ENCODE measurements around the gene KCP. TPM values are rescaled to one million over a fixed set of nuclear protein-coding genes. Genes with fewer than 3 reads are reported as not detected.

The KCP gene
- total RNA-seq, 1 donor: 1.1 TPM

DNA sequence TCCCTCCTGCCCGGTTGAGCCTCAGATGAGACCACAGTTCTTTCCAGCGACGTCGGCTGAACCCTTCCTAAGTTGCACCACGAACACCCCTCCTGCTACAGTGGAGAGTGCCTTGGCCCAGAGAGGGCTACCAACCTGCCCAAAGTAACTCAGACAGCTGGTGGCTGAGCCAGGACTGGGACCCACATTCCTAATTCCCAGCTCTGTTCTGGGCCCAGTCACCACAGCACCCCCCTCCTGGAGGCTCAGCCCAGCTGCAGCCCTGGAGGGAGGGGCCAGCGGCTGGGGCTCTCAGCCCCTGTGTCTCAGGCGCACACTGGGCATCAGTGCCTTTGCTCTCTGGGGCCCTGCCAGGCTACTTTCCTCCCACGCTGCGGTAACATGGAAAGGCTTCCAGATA, 37.3 kb downstream of the KCP start:
- Histone ChIP-seq H4K20me1 (ENCODE audit: insufficient read depth, low read length) (peaks cover 6% of the 10 kb centered on the region), H3K27ac (ENCODE audit: low read depth, low read length) (no peak overlapping the region), H3K4me1 (ENCODE audit: insufficient read depth, low read length) (no peaks in the 10 kb centered on the region), H3K9me3 (ENCODE audit: low read depth, low read length) (no peaks in the 10 kb centered on the region), H3K27me3 (ENCODE audit: insufficient read depth, low read length) (peaks cover 11% of the 10 kb centered on the region), H2AFZ (ENCODE audit: low read length) (no peak overlapping the region), H3K79me2 (ENCODE audit: insufficient read depth, low read length) (no peaks in the 10 kb centered on the region), H3K4me3 (ENCODE audit: insufficient read depth, low read length) (no peak overlapping the region), H3K4me2 (ENCODE audit: insufficient read depth, low read length) (no peak overlapping the region), H3K36me3 (ENCODE audit: insufficient read depth, low read length) (no peaks in the 10 kb centered on the region)
- TF ChIP-seq, protein P1, sequence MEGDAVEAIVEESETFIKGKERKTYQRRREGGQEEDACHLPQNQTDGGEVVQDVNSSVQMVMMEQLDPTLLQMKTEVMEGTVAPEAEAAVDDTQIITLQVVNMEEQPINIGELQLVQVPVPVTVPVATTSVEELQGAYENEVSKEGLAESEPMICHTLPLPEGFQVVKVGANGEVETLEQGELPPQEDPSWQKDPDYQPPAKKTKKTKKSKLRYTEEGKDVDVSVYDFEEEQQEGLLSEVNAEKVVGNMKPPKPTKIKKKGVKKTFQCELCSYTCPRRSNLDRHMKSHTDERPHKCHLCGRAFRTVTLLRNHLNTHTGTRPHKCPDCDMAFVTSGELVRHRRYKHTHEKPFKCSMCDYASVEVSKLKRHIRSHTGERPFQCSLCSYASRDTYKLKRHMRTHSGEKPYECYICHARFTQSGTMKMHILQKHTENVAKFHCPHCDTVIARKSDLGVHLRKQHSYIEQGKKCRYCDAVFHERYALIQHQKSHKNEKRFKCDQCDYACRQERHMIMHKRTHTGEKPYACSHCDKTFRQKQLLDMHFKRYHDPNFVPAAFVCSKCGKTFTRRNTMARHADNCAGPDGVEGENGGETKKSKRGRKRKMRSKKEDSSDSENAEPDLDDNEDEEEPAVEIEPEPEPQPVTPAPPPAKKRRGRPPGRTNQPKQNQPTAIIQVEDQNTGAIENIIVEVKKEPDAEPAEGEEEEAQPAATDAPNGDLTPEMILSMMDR (IDR thresholded peaks at IDR 0.05; ENCODE audit: extremely low read depth, low read depth, low read length): no peak
- DNase-seq (ENCODE audit: insufficient read length, low spot score, missing footprints): no peak

DNA sequence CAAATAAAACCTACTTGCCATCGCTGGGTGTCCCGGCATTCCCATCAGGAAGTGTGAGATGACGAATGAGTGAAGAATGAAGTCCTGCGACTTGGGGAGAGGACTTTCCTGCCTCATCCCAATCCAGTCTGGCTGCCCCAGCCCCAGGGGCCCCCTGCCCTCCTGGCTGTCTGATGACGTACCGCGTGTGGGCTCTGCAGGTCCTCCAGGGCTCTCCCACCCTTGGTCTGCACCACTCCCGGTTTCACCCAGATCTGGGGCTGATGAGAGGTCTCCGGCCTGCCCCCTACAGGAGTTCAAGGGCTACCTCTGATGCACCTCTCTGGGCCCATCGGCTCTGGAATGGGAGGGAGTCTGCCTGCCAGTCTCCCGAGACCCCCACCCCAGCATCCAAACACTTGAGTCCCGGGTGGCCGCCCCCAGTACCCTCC, 38.1 kb downstream of the KCP start:
- peaks cover 12% of the 10 kb centered on the region for H4K20me1 ChIP-seq (ENCODE audit: insufficient read depth, low read length)
- H3K4me1 ChIP-seq (ENCODE audit: insufficient read depth, low read length): no peaks in the 10 kb centered on the region
- H3K4me3 ChIP-seq (ENCODE audit: insufficient read depth, low read length): no peak overlapping the region
- H3K79me2 ChIP-seq (ENCODE audit: insufficient read depth, low read length): no peaks in the 10 kb centered on the region
- H3K4me2 ChIP-seq (ENCODE audit: insufficient read depth, low read length): no peak overlapping the region
- H3K9me3 ChIP-seq (ENCODE audit: low read depth, low read length): no peaks in the 10 kb centered on the region
- H3K36me3 ChIP-seq (ENCODE audit: insufficient read depth, low read length): no peaks in the 10 kb centered on the region
- no peak overlapping the region for H2AFZ ChIP-seq (ENCODE audit: low read length)
- TF ChIP-seq, protein P1 (IDR thresholded peaks at IDR 0.05; ENCODE audit: extremely low read depth, low read depth, low read length): no peak
- no peak for DNase-seq (ENCODE audit: insufficient read length, low spot score, missing footprints)
- H3K27me3 ChIP-seq (ENCODE audit: insufficient read depth, low read length): peaks cover 11% of the 10 kb centered on the region
- no peak overlapping the region for H3K27ac ChIP-seq (ENCODE audit: low read depth, low read length)

DNA sequence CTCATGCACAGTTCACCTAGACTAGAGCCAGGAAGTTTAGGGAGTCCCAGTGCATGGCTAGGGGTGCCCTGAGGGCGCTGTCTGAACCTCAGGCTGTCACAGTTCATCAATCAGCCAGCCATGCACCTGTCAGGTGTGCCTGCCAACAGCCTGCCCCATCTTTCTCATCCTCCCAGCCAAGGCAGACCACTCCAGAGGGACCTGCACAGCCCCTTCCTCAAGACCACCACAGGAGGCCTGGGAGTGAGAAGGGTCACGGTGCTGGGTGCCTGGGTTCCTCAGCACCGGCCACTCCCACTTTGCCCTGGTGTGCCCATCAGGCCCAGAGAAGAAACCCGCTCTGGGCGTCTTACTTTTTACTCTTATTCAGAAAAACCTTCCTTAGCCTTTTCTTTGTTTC, 39.5 kb downstream of the KCP start:
- DNase-seq (ENCODE audit: insufficient read length, low spot score, missing footprints): no peak
- Histone ChIP-seq H3K27ac (ENCODE audit: low read depth, low read length) (no peak overlapping the region), H3K36me3 (ENCODE audit: insufficient read depth, low read length) (no peaks in the 10 kb centered on the region), H3K4me2 (ENCODE audit: insufficient read depth, low read length) (no peak overlapping the region), H3K27me3 (ENCODE audit: insufficient read depth, low read length) (peaks cover 11% of the 10 kb centered on the region), H4K20me1 (ENCODE audit: insufficient read depth, low read length) (peaks cover 17% of the 10 kb centered on the region), H3K79me2 (ENCODE audit: insufficient read depth, low read length) (no peaks in the 10 kb centered on the region), H3K9me3 (ENCODE audit: low read depth, low read length) (no peaks in the 10 kb centered on the region), H3K4me3 (ENCODE audit: insufficient read depth, low read length) (no peak overlapping the region), H2AFZ (ENCODE audit: low read length) (no peak overlapping the region), H3K4me1 (ENCODE audit: insufficient read depth, low read length) (no peaks in the 10 kb centered on the region)
- TF ChIP-seq, protein P1 (IDR thresholded peaks at IDR 0.05; ENCODE audit: extremely low read depth, low read depth, low read length): no peak

DNA sequence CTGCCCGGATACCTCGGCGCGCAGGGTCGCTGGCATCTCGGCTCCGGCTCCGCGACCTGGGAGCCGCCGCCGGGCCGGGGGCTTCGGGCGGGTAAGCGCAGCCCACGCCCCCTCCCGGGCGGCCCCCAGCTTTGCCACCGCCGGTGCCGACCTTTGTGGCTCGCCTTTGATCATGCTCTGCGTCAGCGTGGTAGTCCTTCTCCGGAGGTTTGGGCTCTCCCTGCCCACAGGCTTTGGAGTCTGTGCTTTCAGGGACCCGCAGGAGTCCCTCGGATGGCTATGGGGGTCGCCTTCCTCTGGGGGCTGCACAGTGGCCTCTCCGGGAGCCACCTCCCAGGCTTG, 40.6 kb downstream of the KCP start:
- H3K4me1 ChIP-seq (ENCODE audit: insufficient read depth, low read length): no peaks in the 10 kb centered on the region
- peak overlapping the region; percentile 78 for H3K4me2 ChIP-seq (ENCODE audit: insufficient read depth, low read length)
- peaks cover 11% of the 10 kb centered on the region for H3K27me3 ChIP-seq (ENCODE audit: insufficient read depth, low read length)
- DNase-seq (ENCODE audit: insufficient read length, low spot score, missing footprints): no peak
- H3K79me2 ChIP-seq (ENCODE audit: insufficient read depth, low read length): peaks cover 6% of the 10 kb centered on the region
- peaks cover 21% of the 10 kb centered on the region for H4K20me1 ChIP-seq (ENCODE audit: insufficient read depth, low read length)
- TF ChIP-seq, protein P1 (IDR thresholded peaks at IDR 0.05; ENCODE audit: extremely low read depth, low read depth, low read length): no peak
- no peak overlapping the region for H2AFZ ChIP-seq (ENCODE audit: low read length)
- H3K9me3 ChIP-seq (ENCODE audit: low read depth, low read length): no peaks in the 10 kb centered on the region
- H3K4me3 ChIP-seq (ENCODE audit: insufficient read depth, low read length): peak overlapping the region; percentile 65
- H3K36me3 ChIP-seq (ENCODE audit: insufficient read depth, low read length): peaks cover 10% of the 10 kb centered on the region
- H3K27ac ChIP-seq (ENCODE audit: low read depth, low read length): no peak overlapping the region
